GM12891 (cell line): ENCODE data around the gene TSPAN9.

Experiments used
- PAX5 ChIP-seq: IDR thresholded peaks from 2 replicates; pipeline ENCODE4 v1.6.1; 2011; ENCODE audit warnings: low read length, moderate library complexity, mild to moderate bottlenecking; ENCODE audit not compliant: insufficient read depth, severe bottlenecking
- POLR2A ChIP-seq: IDR thresholded peaks from 2 replicates; pipeline ENCODE4 v1.6.1; 2011; ENCODE audit warnings: low read depth, low read length, control low read depth
- POLR2AphosphoS5 ChIP-seq: IDR thresholded peaks from 2 replicates; pipeline ENCODE4 v1.6.1; 2011; ENCODE audit warnings: low read depth, low read length, control low read depth

- TF ChIP-seq POLR2AphosphoS5 (no peak), POLR2A (no peak), PAX5 (no peak)
These were observed 223.0 kb downstream of the TSPAN9 start for GRCh38 chr12:3299929-3300832.
